Sigmoid colon (tissue), 7 donors: ENCODE measurements around the gene TPMT. TPM values are rescaled to one million over a fixed set of nuclear protein-coding genes. Genes with fewer than 3 reads are reported as not detected.

Experiments
- DNase-seq: peaks from one replicate; pipeline ENCODE4 v3.0.0-alpha.2; 2019
- H3K27ac ChIP-seq, 4 donors: fragments of 200-600 bp; sonication (generic); one replicate each; pipeline ENCODE4 v1.5.1; 2016 to 2019; ENCODE audit warnings: mild to moderate bottlenecking in 1 of 4
- H3K27me3 ChIP-seq, 3 donors: fragments of 200-600 bp; sonication (generic); one replicate each; pipeline ENCODE4 v1.5.1; 2019; ENCODE audit warnings: mild to moderate bottlenecking in 1 of 3
- H3K36me3 ChIP-seq, 4 donors: fragments of 200-600 bp; sonication (generic); one replicate each; pipeline ENCODE4 v1.5.1; 2016 to 2019
- H3K4me1 ChIP-seq, 4 donors: fragments of 200-600 bp; sonication (generic); one replicate each; pipeline ENCODE4 v1.5.1; 2017 to 2019
- H3K4me3 ChIP-seq, 4 donors: fragments of 200-600 bp; sonication (generic); one replicate each; pipeline ENCODE4 v1.5.1; 2017 to 2019; ENCODE audit warnings: mild to moderate bottlenecking in 2 of 4, moderate library complexity in 1 of 4
- H3K9me3 ChIP-seq, 4 donors: fragments of 200-600 bp in 3 of 4; sonication (generic) in 3 of 4; one replicate each; pipeline versions ENCODE4 v1.5.1 to v1.6.1; 2013 to 2019
- EP300 ChIP-seq, 4 donors: sonication (generic); formaldehyde crosslinking; IDR thresholded peaks; one replicate each; pipeline ENCODE4 v1.6.1; 2017; ENCODE audit warnings: antibody characterized with exemption in 4 of 4
- POLR2A ChIP-seq, 2 donors: fragments of 450-650 bp; IDR thresholded peaks; one replicate each; pipeline ENCODE4 v1.6.1; 2016; ENCODE audit warnings: antibody characterized with exemption in 2 of 2, mild to moderate bottlenecking in 2 of 2, moderate library complexity in 2 of 2
- POLR2AphosphoS5 ChIP-seq, 4 donors: sonication (generic); formaldehyde crosslinking; IDR thresholded peaks; one replicate each; pipeline ENCODE4 v1.6.1; 2017; ENCODE audit warnings: antibody characterized with exemption in 4 of 4
- WGBS, 2 donors: extraction: QIAGEN DNeasy Blood & Tissue Kit; methylation state at CpG; one replicate each; pipeline ENCODE4 v1.1.7; 2013; 5-methylcytosine and 5-hydroxymethylcytosine counted together
- intact Hi-C: fragments of 100-400 bp; cut with DNase I; formaldehyde crosslinking; loops from one replicate; pipeline ENCODE4 v1.15.1; 2023
- polyA plus RNA-seq, 3 donors: library from polyadenylated mRNA; stranded (reverse); fragments of 200-250 nt; gene quantifications; one replicate each; pipeline ENCODE4 v1.2.3, GENCODE V29; 2013
- total RNA-seq, 4 donors: library from RNA; depleted of rRNA; stranded (reverse); fragments of >200 nt; gene quantifications; one replicate each; pipeline ENCODE4 v1.1.0, GENCODE V29; 2016
- TF ChIP-seq, protein P1 (sequence below), 4 experiments: fragments of 450-650 bp in 3 of 4; fragments of 200-600 bp in 1 of 4; IDR thresholded peaks; one replicate each; pipeline ENCODE4 v1.5.1; 2016 to 2019; ENCODE audit warnings: antibody characterized with exemption in 4 of 4, mild to moderate bottlenecking in 3 of 4, moderate library complexity in 2 of 4
- donor health status: healthy with polysubstance abuse.
- donor health status: Bipolar disorder and iron deficiency.
- donor health status: healthy.

TPMT gene
- total and polyA plus RNA-seq, 7 donors, result 6.6 to 131 (median 11.1) TPM

GRCh38 chr6:18187701-18188100, 32.8 kb upstream of the TPMT start:
- Histone ChIP-seq H3K36me3 (peaks cover 0 to 22% (median 0%) of the 10 kb centered on the region in 4 donors), H3K4me1 (no peaks in the 10 kb centered on the region), H3K9me3 (no peaks in the 10 kb centered on the region), H3K27ac (no peak overlapping the region), H3K27me3 (no peaks in the 10 kb centered on the region), H3K4me3 (no peak overlapping the region)
- TF ChIP-seq POLR2A (IDR thresholded peaks at IDR 0.05) (no peak), POLR2AphosphoS5 (IDR thresholded peaks at IDR 0.05) (no peak), EP300 (IDR thresholded peaks at IDR 0.05) (no peak)
- TF ChIP-seq, protein P1, sequence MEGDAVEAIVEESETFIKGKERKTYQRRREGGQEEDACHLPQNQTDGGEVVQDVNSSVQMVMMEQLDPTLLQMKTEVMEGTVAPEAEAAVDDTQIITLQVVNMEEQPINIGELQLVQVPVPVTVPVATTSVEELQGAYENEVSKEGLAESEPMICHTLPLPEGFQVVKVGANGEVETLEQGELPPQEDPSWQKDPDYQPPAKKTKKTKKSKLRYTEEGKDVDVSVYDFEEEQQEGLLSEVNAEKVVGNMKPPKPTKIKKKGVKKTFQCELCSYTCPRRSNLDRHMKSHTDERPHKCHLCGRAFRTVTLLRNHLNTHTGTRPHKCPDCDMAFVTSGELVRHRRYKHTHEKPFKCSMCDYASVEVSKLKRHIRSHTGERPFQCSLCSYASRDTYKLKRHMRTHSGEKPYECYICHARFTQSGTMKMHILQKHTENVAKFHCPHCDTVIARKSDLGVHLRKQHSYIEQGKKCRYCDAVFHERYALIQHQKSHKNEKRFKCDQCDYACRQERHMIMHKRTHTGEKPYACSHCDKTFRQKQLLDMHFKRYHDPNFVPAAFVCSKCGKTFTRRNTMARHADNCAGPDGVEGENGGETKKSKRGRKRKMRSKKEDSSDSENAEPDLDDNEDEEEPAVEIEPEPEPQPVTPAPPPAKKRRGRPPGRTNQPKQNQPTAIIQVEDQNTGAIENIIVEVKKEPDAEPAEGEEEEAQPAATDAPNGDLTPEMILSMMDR (IDR thresholded peaks at IDR 0.05), result no peak
- no peak for DNase-seq
- WGBS, 2 donors, result 94 to 95% methylated on average over 10 of the region's 10 CpGs
- intact Hi-C loops, result no loop called here

GRCh38 chr6:18186540-18187250, 31.8 kb upstream of the TPMT start:
- no peaks in the 10 kb centered on the region for H3K27me3 ChIP-seq
- DNase-seq, result no peak
- TF ChIP-seq POLR2AphosphoS5 (IDR thresholded peaks at IDR 0.05) (no peak), POLR2A (IDR thresholded peaks at IDR 0.05) (no peak), EP300 (IDR thresholded peaks at IDR 0.05) (no peak)
- TF ChIP-seq, protein P1 (IDR thresholded peaks at IDR 0.05), result no peak
- intact Hi-C loops, result no loop called here
- H3K36me3 ChIP-seq, result peaks cover 0 to 20% (median 0%) of the 10 kb centered on the region in 4 donors
- no peak overlapping the region for H3K4me3 ChIP-seq
- H3K4me1 ChIP-seq, result no peaks in the 10 kb centered on the region
- H3K27ac ChIP-seq, result no peak overlapping the region
- 84 to 92% methylated on average over 4 of the region's 4 CpGs for WGBS, 2 donors
- H3K9me3 ChIP-seq, result no peaks in the 10 kb centered on the region

DNA sequence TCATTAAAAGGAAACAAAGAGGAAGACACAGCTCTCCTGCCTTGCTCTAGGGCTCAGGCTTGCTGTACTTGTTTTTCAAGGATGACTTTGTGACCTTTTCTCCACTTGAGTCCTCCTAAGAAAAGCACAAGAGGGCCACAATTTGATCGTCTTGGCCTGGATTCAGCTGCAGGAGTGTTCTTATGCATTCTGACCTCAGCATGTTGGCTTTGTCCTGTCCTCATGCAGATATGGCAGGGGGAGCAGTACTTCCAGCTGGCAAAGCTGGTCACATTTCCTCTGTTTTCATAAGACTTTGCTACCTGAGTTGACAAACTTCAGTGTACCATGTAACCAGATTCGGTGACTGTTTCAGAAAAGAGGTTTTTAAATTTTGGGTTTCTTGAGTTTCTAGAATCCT, 31.2 kb upstream of the TPMT start:
- no peaks in the 10 kb centered on the region for H3K4me1 ChIP-seq
- 45 to 50% methylated on average over 2 of the region's 2 CpGs for WGBS, 2 donors
- no peaks in the 10 kb centered on the region for H3K9me3 ChIP-seq
- no peak for DNase-seq
- H3K4me3 ChIP-seq, result no peak overlapping the region
- no peak overlapping the region for H3K27ac ChIP-seq
- H3K36me3 ChIP-seq, result peaks cover 0 to 14% (median 0%) of the 10 kb centered on the region in 4 donors
- TF ChIP-seq, protein P1 (IDR thresholded peaks at IDR 0.05), result no peak
- TF ChIP-seq EP300 (IDR thresholded peaks at IDR 0.05) (no peak), POLR2AphosphoS5 (IDR thresholded peaks at IDR 0.05) (no peak), POLR2A (IDR thresholded peaks at IDR 0.05) (no peak)
- intact Hi-C loops, result no loop called here
- H3K27me3 ChIP-seq, result no peaks in the 10 kb centered on the region

GRCh38 chr6:18185624-18186023, 30.7 kb upstream of the TPMT start:
- Histone ChIP-seq H3K36me3 (peaks cover 0 to 13% (median 0%) of the 10 kb centered on the region in 4 donors), H3K27ac (no peak overlapping the region), H3K27me3 (no peaks in the 10 kb centered on the region), H3K4me1 (no peaks in the 10 kb centered on the region), H3K9me3 (no peaks in the 10 kb centered on the region), H3K4me3 (no peak overlapping the region)
- intact Hi-C loops, result no loop called here
- DNase-seq, result no peak
- WGBS, 2 donors, result 17 to 58% methylated on average over 1 of the region's 1 CpG
- TF ChIP-seq, protein P1 (IDR thresholded peaks at IDR 0.05), result no peak

DNA sequence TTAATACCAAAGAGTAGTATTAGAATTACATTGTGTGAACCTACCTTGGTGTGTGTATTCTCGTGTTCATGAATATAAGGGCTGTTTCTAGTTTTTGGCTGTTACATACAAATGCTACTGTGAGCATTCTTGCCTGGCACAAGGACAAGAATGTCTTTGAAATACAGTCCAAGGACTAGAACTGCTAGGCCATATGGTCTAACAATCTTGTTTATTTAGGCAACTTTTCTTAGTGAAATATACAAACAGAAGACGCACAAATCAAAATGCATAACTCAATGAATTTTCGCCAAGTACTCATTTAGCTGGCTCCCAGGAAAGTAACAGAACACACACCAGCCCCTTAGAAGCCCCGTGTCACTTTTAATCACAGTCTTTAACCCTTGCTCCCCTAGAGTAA, 28.9 kb upstream of the TPMT start:
- Histone ChIP-seq H3K27me3 (no peaks in the 10 kb centered on the region), H3K36me3 (peaks cover 0 to 13% (median 0%) of the 10 kb centered on the region in 4 donors), H3K9me3 (no peaks in the 10 kb centered on the region), H3K27ac (no peak overlapping the region), H3K4me3 (no peak overlapping the region), H3K4me1 (no peaks in the 10 kb centered on the region)
- TF ChIP-seq EP300 (IDR thresholded peaks at IDR 0.05), result no peak
- TF ChIP-seq, protein P1 (IDR thresholded peaks at IDR 0.05), result no peak
- no peak for TF ChIP-seq POLR2A (IDR thresholded peaks at IDR 0.05)
- no peak for TF ChIP-seq POLR2AphosphoS5 (IDR thresholded peaks at IDR 0.05)
- intact Hi-C loops, result no loop called here
- DNase-seq, result no peak
- 74 to 84% methylated on average over 4 of the region's 4 CpGs for WGBS, 2 donors
